SK-N-SH (cell line): ENCODE measurements around the gene PRKN. TPM values are rescaled to one million over a fixed set of nuclear protein-coding genes. Genes with fewer than 3 reads are reported as not detected.

Experiments
- CTCF ChIA-PET: fragments of 300-600, 350-600 bp; formaldehyde crosslinking; extraction: SDS; loops from one replicate; lab custom pipeline; 2021; lab: Yijun Ruan, JAX
- POLR2A ChIA-PET: fragments of 350-600 bp; sonication (Branson Sonifier 250); formaldehyde crosslinking; extraction: SDS; loops from one replicate; lab custom pipeline; 2020; ENCODE audit warnings: antibody characterized with exemption, inconsistent platforms; lab: Yijun Ruan, JAX
- DNase-seq: peaks from one replicate; pipeline ENCODE4 v3.0.0; 2012
- H2AFZ ChIP-seq: fragments of 200-600 bp; sonication (generic); 2 replicates; pipeline ENCODE4 v1.8.1; 2016; ENCODE audit warnings: antibody characterized with exemption, mild to moderate bottlenecking, low read depth
- H3F3A ChIP-seq: fragments of 200-600 bp; sonication (generic); replicated peaks from 2 replicates; pipeline ENCODE3; 2016; ENCODE audit warnings: antibody characterized with exemption, mild to moderate bottlenecking; ENCODE audit not compliant: insufficient read depth
- H3K27ac ChIP-seq, 2 experiments: fragments of 200-500 bp in 1 of 2; fragments of 200-600 bp in 1 of 2; sonication (Bioruptor generic) in 1 of 2; sonication (generic), shearing (Covaris generic) in 1 of 2; 2 replicates each; pipeline versions ENCODE4 v1.5.1 to v1.6.1; 2014 to 2016; ENCODE audit warnings: low read depth in 2 of 2, inconsistent platforms in 1 of 2, low read length in 1 of 2, mild to moderate bottlenecking in 1 of 2, mixed read lengths in 1 of 2
- H3K27me3 ChIP-seq: fragments of 200-600 bp; sonication (generic), shearing (Covaris generic); 2 replicates; pipeline ENCODE4 v1.6.1; 2016; ENCODE audit warnings: mixed run types; ENCODE audit not compliant: insufficient read depth
- H3K36me3 ChIP-seq, 2 experiments: fragments of 200-500 bp in 1 of 2; fragments of 200-600 bp in 1 of 2; sonication (Bioruptor generic) in 1 of 2; sonication (generic) in 1 of 2; replicated peaks in 1 of 2; 2 replicates each; pipeline versions ENCODE3 to v1.5.1; 2014 to 2016; ENCODE audit warnings: low read length in 1 of 2, mild to moderate bottlenecking in 1 of 2; ENCODE audit not compliant: insufficient read depth in 2 of 2, control insufficient read depth in 1 of 2
- H3K4me1 ChIP-seq, 2 experiments: fragments of 200-500 bp in 1 of 2; fragments of 200-600 bp in 1 of 2; sonication (Bioruptor generic) in 1 of 2; sonication (generic), shearing (Covaris generic) in 1 of 2; 2 replicates each; pipeline versions ENCODE4 v1.5.1 to v1.6.1; 2014 to 2016; ENCODE audit warnings: low read depth in 1 of 2, low read length in 1 of 2, mixed run types in 1 of 2; ENCODE audit not compliant: insufficient read depth in 2 of 2, control insufficient read depth in 1 of 2
- H3K4me2 ChIP-seq: fragments of 200-600 bp; sonication (generic), shearing (Covaris generic); 2 replicates; pipeline ENCODE4 v1.6.1; 2017; ENCODE audit warnings: mixed run types
- H3K4me3 ChIP-seq, 2 experiments: fragments of 200-500 bp in 1 of 2; fragments of 200-600 bp in 1 of 2; sonication (Bioruptor generic) in 1 of 2; sonication (generic), shearing (Covaris generic) in 1 of 2; 2 replicates each; pipeline versions ENCODE4 v1.5.1 to v1.8.1; 2014 to 2016; ENCODE audit warnings: low read depth in 2 of 2, inconsistent platforms in 1 of 2, low read length in 1 of 2, mild to moderate bottlenecking in 1 of 2, mixed read lengths in 1 of 2, moderate library complexity in 1 of 2
- H3K79me2 ChIP-seq: fragments of 200-600 bp; sonication (generic); 2 replicates; pipeline ENCODE4 v1.8.1; 2017; ENCODE audit warnings: mild to moderate bottlenecking; ENCODE audit not compliant: insufficient read depth
- H3K9ac ChIP-seq: fragments of 200-600 bp; sonication (generic); 2 replicates; pipeline ENCODE4 v1.6.1; 2017; ENCODE audit warnings: mixed run types
- H3K9me2 ChIP-seq: fragments of 200-600 bp; sonication (generic); 2 replicates; pipeline ENCODE4 v1.6.1; 2017; ENCODE audit warnings: mixed run types
- H3K9me3 ChIP-seq: fragments of 200-600 bp; sonication (generic); 2 replicates; pipeline ENCODE4 v1.6.1; 2017; ENCODE audit warnings: mixed run types, mild to moderate bottlenecking, moderate library complexity
- H4K20me1 ChIP-seq: fragments of 200-600 bp; sonication (generic); 2 replicates; pipeline ENCODE4 v1.6.1; 2017; ENCODE audit warnings: mild to moderate bottlenecking, mixed run types; ENCODE audit not compliant: insufficient read depth
- ELF1 ChIP-seq: IDR thresholded peaks from 2 replicates; pipeline ENCODE4 v1.4.0; 2012
- EP300 ChIP-seq, 2 experiments: IDR thresholded peaks; 2 replicates each; pipeline versions ENCODE4 v1.4.0 to v1.6.1; 2012; ENCODE audit warnings: borderline replicate concordance in 1 of 2, low read depth in 1 of 2, low read length in 1 of 2
- EZH2phosphoT487 ChIP-seq: fragments of 200-600 bp; sonication (generic); IDR thresholded peaks from 2 replicates; pipeline ENCODE4 v1.6.1; 2017; ENCODE audit warnings: low read depth, mixed run types, mild to moderate bottlenecking, antibody characterized with exemption, moderate library complexity, borderline replicate concordance
- FOXM1 ChIP-seq: IDR thresholded peaks from 2 replicates; pipeline ENCODE4 v1.4.0; 2012; ENCODE audit warnings: low read depth, mild to moderate bottlenecking
- JUND ChIP-seq: IDR thresholded peaks from 2 replicates; pipeline ENCODE4 v1.4.0; 2012
- MEF2A ChIP-seq: IDR thresholded peaks from 2 replicates; pipeline ENCODE4 v1.4.0; 2012; ENCODE audit warnings: low read depth, borderline replicate concordance
- NFIC ChIP-seq: IDR thresholded peaks from 2 replicates; pipeline ENCODE4 v1.4.0; 2012; ENCODE audit warnings: borderline replicate concordance
- NRF1 ChIP-seq: IDR thresholded peaks from 2 replicates; pipeline ENCODE4 v1.6.1; 2012; ENCODE audit warnings: low read depth, mild to moderate bottlenecking, low read length
- RAD21 ChIP-seq: IDR thresholded peaks from 2 replicates; pipeline ENCODE4 v1.6.1; 2012; ENCODE audit warnings: mild to moderate bottlenecking, low read length
- RCOR1 ChIP-seq: fragments of 150-350 bp; IDR thresholded peaks from 2 replicates; pipeline ENCODE4 v1.6.1; 2017; ENCODE audit warnings: antibody characterized with exemption, low read length
- RFX5 ChIP-seq: IDR thresholded peaks from 2 replicates; pipeline ENCODE4 v1.6.1; 2012; ENCODE audit warnings: mild to moderate bottlenecking, improper control_type of control experiment, low read length
- SIN3A ChIP-seq: IDR thresholded peaks from 2 replicates; pipeline ENCODE4 v1.6.1; 2012; ENCODE audit warnings: low read depth, mild to moderate bottlenecking, low read length, moderate library complexity, borderline replicate concordance
- TCF12 ChIP-seq: IDR thresholded peaks from 2 replicates; pipeline ENCODE4 v1.4.0; 2012
- TEAD4 ChIP-seq: IDR thresholded peaks from 2 replicates; pipeline ENCODE4 v1.4.0; 2012; ENCODE audit warnings: mild to moderate bottlenecking, borderline replicate concordance; ENCODE audit not compliant: insufficient read depth
- WGBS: methylation state at CpG from one replicate; pipeline ENCODE4 v1.1.6; 2017; ENCODE audit warnings: low lambda C conversion rate; 5-methylcytosine and 5-hydroxymethylcytosine counted together
- polyA plus RNA-seq, 3 experiments: library from polyadenylated mRNA; depleted of rRNA; stranded (reverse); fragments of >200 nt; gene quantifications; 2 replicates each; pipeline ENCODE4 v1.2.3, GENCODE V29; 2012
- TF ChIP-seq, protein P1 (sequence below): IDR thresholded peaks from 2 replicates; pipeline ENCODE4 v1.4.0; 2012; ENCODE audit warnings: low read depth
- TF ChIP-seq, protein P2 (sequence below): IDR thresholded peaks from 2 replicates; pipeline ENCODE4 v1.6.1; 2012; ENCODE audit warnings: mild to moderate bottlenecking, low read depth, low read length, moderate library complexity
- TF ChIP-seq, protein P3 (sequence below): IDR thresholded peaks from 2 replicates; pipeline ENCODE4; 2012
- TF ChIP-seq, protein P4 (sequence below): fragments of 150-350 bp; IDR thresholded peaks from 2 replicates; pipeline ENCODE4 v1.6.1; 2017; ENCODE audit warnings: antibody characterized with exemption, low read length, low read depth, borderline replicate concordance

PRKN gene
- polyA plus RNA-seq, 1 of the 3 experiments (the other 2 are of a cell fraction), result 0.76 TPM

DNA sequence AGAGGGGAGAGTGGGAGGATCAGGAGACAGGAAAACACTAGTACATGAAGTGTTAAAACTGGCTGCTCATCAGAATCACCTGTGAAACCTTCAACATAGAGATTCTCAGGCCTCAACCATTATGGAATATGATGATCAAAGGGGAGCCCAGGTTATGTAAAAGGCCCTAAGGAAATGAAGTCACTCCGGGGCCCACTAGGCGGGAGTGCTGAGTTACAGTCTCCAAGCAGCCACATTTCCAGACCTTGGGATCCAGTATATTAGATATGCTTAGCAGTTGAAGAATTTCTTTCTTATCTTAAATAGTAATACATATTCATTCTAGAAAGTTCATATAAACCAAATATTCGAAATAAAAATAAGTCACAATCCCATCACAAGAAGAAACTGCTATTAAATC is 476.3 kb downstream of the PRKN start:
- Histone ChIP-seq H3K4me3 (no peak overlapping the region), H3K27me3 (no peaks in the 10 kb centered on the region), H3K27ac (no peak overlapping the region), H3K4me2 (no peak overlapping the region), H2AFZ (no peak overlapping the region), H3K4me1 (no peaks in the 10 kb centered on the region), H3K9me3 (no peaks in the 10 kb centered on the region), H3K9ac (no peak overlapping the region), H3K9me2 (no peaks in the 10 kb centered on the region), H3F3A (no peaks in the 10 kb centered on the region), H4K20me1 (no peaks in the 10 kb centered on the region), H3K79me2 (no peaks in the 10 kb centered on the region), H3K36me3 (no peaks in the 10 kb centered on the region)
- TF ChIP-seq SIN3A (no peak), NRF1 (no peak), FOXM1 (no peak), MEF2A (no peak), ELF1 (no peak), NFIC (no peak), RCOR1 (no peak), TEAD4 (no peak), EZH2phosphoT487 (no peak), EP300 (IDR thresholded peaks at IDR 0.05; ENCODE audit: borderline replicate concordance in 1 of 2, low read depth in 1 of 2, low read length in 1 of 2) (no peak), JUND (no peak), RFX5 (no peak)
- TF ChIP-seq, protein P1, sequence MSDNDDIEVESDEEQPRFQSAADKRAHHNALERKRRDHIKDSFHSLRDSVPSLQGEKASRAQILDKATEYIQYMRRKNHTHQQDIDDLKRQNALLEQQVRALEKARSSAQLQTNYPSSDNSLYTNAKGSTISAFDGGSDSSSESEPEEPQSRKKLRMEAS, result no peak
- TF ChIP-seq, protein P2, sequence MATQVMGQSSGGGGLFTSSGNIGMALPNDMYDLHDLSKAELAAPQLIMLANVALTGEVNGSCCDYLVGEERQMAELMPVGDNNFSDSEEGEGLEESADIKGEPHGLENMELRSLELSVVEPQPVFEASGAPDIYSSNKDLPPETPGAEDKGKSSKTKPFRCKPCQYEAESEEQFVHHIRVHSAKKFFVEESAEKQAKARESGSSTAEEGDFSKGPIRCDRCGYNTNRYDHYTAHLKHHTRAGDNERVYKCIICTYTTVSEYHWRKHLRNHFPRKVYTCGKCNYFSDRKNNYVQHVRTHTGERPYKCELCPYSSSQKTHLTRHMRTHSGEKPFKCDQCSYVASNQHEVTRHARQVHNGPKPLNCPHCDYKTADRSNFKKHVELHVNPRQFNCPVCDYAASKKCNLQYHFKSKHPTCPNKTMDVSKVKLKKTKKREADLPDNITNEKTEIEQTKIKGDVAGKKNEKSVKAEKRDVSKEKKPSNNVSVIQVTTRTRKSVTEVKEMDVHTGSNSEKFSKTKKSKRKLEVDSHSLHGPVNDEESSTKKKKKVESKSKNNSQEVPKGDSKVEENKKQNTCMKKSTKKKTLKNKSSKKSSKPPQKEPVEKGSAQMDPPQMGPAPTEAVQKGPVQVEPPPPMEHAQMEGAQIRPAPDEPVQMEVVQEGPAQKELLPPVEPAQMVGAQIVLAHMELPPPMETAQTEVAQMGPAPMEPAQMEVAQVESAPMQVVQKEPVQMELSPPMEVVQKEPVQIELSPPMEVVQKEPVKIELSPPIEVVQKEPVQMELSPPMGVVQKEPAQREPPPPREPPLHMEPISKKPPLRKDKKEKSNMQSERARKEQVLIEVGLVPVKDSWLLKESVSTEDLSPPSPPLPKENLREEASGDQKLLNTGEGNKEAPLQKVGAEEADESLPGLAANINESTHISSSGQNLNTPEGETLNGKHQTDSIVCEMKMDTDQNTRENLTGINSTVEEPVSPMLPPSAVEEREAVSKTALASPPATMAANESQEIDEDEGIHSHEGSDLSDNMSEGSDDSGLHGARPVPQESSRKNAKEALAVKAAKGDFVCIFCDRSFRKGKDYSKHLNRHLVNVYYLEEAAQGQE, result no peak
- POLR2A ChIA-PET, result no interaction called here
- CTCF ChIA-PET, result no interaction called here
- 36% methylated on average over 3 of the region's 3 CpGs for WGBS
- no peak for DNase-seq

DNA sequence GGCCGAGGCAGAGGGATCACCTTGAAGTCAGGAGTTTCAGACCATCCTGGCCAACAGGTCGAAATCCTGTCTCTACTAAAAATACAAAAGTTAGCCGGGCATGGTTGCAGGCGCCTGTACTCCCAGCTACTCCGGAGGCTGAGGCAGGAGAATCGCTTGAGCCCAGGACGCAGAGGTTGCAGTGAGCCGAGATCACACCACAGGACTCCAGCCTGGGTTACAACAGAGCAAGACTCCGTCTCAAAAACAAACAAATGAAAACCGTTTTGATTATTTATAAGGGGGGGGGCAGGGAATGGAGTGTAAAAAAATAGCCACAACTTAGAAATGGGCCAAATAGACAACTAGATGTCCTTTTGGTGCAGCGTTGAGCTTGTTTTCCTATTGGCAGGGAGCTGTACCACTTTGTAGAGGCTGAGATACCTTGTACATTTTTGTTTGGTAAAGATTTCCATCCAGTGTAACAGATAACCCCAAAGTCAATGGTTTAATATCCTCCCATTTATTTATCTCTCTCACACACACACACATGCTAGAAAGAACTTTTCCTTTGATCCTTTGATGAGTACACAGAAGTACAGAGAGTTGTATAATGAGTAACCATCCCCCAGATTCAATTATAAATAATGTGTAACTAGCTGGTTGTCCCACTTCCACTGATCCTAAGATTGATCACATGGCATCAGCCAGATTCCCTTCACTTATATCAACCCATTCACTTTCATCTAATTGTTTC is 477.5 kb downstream of the PRKN start:
- H2AFZ ChIP-seq, result no peak overlapping the region
- CTCF ChIA-PET, result no interaction called here
- WGBS, result 51% methylated on average over 10 of the region's 11 CpGs

More for the DNA sequence above, 477.5 kb downstream of the PRKN start:
- Histone ChIP-seq H3K9me2 (no peaks in the 10 kb centered on the region), H3K36me3 (no peaks in the 10 kb centered on the region), H3K9me3 (no peaks in the 10 kb centered on the region), H3K4me3 (no peak overlapping the region), H3K4me1 (no peaks in the 10 kb centered on the region), H3K27me3 (no peaks in the 10 kb centered on the region), H3K27ac (no peak overlapping the region), H3K4me2 (no peak overlapping the region), H3K79me2 (no peaks in the 10 kb centered on the region), H3F3A (no peaks in the 10 kb centered on the region), H3K9ac (no peak overlapping the region), H4K20me1 (no peaks in the 10 kb centered on the region)
- TF ChIP-seq, protein P3, sequence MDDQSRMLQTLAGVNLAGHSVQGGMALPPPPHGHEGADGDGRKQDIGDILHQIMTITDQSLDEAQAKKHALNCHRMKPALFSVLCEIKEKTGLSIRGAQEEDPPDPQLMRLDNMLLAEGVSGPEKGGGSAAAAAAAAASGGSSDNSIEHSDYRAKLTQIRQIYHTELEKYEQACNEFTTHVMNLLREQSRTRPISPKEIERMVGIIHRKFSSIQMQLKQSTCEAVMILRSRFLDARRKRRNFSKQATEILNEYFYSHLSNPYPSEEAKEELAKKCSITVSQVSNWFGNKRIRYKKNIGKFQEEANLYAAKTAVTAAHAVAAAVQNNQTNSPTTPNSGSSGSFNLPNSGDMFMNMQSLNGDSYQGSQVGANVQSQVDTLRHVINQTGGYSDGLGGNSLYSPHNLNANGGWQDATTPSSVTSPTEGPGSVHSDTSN, result no peak
- no peak for TF ChIP-seq FOXM1
- no peak for TF ChIP-seq TEAD4
- TF ChIP-seq, protein P1, result no peak
- TF ChIP-seq, protein P4, sequence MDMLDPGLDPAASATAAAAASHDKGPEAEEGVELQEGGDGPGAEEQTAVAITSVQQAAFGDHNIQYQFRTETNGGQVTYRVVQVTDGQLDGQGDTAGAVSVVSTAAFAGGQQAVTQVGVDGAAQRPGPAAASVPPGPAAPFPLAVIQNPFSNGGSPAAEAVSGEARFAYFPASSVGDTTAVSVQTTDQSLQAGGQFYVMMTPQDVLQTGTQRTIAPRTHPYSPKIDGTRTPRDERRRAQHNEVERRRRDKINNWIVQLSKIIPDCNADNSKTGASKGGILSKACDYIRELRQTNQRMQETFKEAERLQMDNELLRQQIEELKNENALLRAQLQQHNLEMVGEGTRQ, result no peak
- TF ChIP-seq RAD21, result no peak
- no peak for TF ChIP-seq TCF12
- POLR2A ChIA-PET, result no interaction called here
- no peak for DNase-seq
